Nephron (organoid): Measurements from ENCODE around the gene CYP4F22.

Experiments
- H3K27ac Mint-ChIP-seq, 3 experiments: 2 replicates each; pipeline ENCODE4 v1.8.0; 2020; ENCODE audit warnings: mixed read lengths in 3 of 3, mild to moderate bottlenecking in 2 of 3, moderate library complexity in 1 of 3
- H3K27me3 Mint-ChIP-seq: 2 replicates; pipeline ENCODE4 v1.8.0; 2021; ENCODE audit warnings: low read depth, mild to moderate bottlenecking, moderate library complexity, mixed read lengths
- H3K36me3 Mint-ChIP-seq: 2 replicates; pipeline ENCODE4 v1.8.0; 2020; ENCODE audit warnings: low read depth, mixed read lengths
- H3K4me1 Mint-ChIP-seq: 2 replicates; pipeline ENCODE4 v1.8.0; 2020; ENCODE audit warnings: mixed read lengths
- H3K4me3 Mint-ChIP-seq, 3 experiments: 2 replicates each; pipeline ENCODE4 v1.8.0; 2020; ENCODE audit warnings: mild to moderate bottlenecking in 3 of 3, mixed read lengths in 3 of 3, moderate library complexity in 2 of 3
- H3K9me3 Mint-ChIP-seq: 2 replicates; pipeline ENCODE4 v1.8.0; 2020; ENCODE audit warnings: mixed read lengths
- TF ChIP-seq, protein P1 (sequence below), 3 experiments: fragments of 200-600 bp; sonication (generic); IDR thresholded peaks; one replicate each; pipeline ENCODE4 v1.5.0; 2021; ENCODE audit warnings: antibody characterized with exemption in 3 of 3; ENCODE audit not compliant: unreplicated experiment in 3 of 3

Gene CYP4F22

DNA sequence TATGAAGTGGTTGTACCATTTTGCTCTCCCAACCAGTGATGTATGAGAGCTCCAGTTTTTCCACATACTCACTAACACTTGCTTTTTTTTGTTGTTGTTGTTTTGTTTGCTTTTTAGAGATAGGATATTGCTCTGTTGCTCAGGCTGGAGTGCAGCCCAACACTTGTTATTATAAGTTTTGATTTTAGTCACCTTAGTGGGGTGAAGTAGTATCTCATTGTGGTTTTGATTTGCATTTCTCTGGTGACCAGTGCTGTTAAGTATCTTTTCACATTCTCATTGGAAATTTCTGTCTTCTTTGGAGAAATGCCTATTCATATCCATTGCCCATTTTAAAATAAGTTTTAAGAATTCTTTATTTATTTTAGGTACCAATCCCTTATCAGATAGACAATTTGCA lies 31.3 kb downstream of the CYP4F22 start:
- TF ChIP-seq, protein P1, sequence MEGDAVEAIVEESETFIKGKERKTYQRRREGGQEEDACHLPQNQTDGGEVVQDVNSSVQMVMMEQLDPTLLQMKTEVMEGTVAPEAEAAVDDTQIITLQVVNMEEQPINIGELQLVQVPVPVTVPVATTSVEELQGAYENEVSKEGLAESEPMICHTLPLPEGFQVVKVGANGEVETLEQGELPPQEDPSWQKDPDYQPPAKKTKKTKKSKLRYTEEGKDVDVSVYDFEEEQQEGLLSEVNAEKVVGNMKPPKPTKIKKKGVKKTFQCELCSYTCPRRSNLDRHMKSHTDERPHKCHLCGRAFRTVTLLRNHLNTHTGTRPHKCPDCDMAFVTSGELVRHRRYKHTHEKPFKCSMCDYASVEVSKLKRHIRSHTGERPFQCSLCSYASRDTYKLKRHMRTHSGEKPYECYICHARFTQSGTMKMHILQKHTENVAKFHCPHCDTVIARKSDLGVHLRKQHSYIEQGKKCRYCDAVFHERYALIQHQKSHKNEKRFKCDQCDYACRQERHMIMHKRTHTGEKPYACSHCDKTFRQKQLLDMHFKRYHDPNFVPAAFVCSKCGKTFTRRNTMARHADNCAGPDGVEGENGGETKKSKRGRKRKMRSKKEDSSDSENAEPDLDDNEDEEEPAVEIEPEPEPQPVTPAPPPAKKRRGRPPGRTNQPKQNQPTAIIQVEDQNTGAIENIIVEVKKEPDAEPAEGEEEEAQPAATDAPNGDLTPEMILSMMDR (IDR thresholded peaks at IDR 0.05; ENCODE audit: unreplicated experiment in 3 of 3): no peak
- peaks cover 36% of the 10 kb centered on the region for H3K9me3 Mint-ChIP-seq
- H3K4me3 Mint-ChIP-seq: no peak overlapping the region
- no peaks in the 10 kb centered on the region for H3K36me3 Mint-ChIP-seq
- no peak overlapping the region for H3K27ac Mint-ChIP-seq
- no peaks in the 10 kb centered on the region for H3K4me1 Mint-ChIP-seq
- peaks cover 16% of the 10 kb centered on the region for H3K27me3 Mint-ChIP-seq

DNA sequence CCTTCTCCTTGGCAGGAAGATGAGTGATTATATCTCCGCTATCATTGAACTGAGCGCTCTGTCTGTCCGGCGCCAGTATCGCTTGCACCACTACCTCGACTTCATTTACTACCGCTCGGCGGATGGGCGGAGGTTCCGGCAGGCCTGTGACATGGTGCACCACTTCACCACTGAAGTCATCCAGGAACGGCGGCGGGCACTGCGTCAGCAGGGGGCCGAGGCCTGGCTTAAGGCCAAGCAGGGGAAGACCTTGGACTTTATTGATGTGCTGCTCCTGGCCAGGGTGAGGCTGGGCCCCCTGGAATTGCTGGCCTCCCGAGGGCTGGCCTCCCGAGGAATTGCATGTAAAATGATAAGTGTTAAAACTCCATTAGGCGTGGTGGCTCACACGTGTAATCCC lies 32.1 kb downstream of the CYP4F22 start:
- Mint-ChIP-seq H3K4me3 (no peak overlapping the region), H3K9me3 (peaks cover 36% of the 10 kb centered on the region), H3K36me3 (no peaks in the 10 kb centered on the region)

DNA sequence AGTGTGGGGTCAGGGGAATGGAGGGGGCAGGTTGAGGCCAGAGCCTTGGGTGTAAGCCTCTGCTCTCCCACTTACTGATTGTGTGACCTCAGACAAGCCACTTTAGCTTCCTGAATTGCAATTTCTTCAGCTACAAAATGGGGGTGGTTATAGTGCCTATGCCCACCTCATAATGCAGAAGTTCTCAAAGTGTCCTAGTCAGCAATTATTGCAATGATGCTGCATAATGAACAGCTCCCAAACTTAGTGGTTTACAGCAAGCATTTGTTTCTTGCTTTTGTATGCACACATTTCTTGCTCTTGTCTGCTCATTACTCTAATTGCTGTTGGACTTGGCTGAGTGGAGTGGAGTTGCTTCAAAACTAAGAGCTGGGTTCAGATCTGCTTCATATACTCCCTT lies 36.0 kb downstream of the CYP4F22 start:
- no peaks in the 10 kb centered on the region for H3K4me1 Mint-ChIP-seq
- no peaks in the 10 kb centered on the region for H3K36me3 Mint-ChIP-seq
- TF ChIP-seq, protein P1 (IDR thresholded peaks at IDR 0.05; ENCODE audit: unreplicated experiment in 3 of 3): no peak
- peaks cover 17% of the 10 kb centered on the region for H3K9me3 Mint-ChIP-seq
- H3K27me3 Mint-ChIP-seq: peaks cover 2% of the 10 kb centered on the region
- no peak overlapping the region for H3K27ac Mint-ChIP-seq
- no peak overlapping the region for H3K4me3 Mint-ChIP-seq

More for the DNA sequence above, 32.1 kb downstream of the CYP4F22 start:
- Mint-ChIP-seq H3K4me1 (no peaks in the 10 kb centered on the region), H3K27me3 (peaks cover 11% of the 10 kb centered on the region), H3K27ac (no peak overlapping the region)
- TF ChIP-seq, protein P1 (IDR thresholded peaks at IDR 0.05; ENCODE audit: unreplicated experiment in 3 of 3): no peak

DNA sequence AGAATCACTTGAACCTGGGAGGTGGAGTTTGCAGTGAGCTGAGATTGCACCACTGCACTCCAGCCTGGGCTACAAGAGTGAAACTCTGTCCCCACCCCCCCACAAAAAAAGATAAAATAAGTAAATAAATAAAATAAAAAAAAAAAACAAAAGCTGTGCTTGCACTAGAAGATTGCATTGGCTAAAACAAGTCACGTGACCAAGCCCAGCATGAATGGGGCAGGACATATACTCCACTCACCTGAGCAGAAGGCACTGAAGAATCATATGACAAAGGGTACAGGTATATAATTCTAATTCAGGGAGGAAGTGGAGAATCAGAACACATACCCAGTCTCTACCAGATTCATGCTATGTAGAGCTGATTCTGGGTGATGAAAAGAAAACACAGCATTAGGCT lies 36.6 kb downstream of the CYP4F22 start:
- H3K36me3 Mint-ChIP-seq: no peaks in the 10 kb centered on the region
- no peaks in the 10 kb centered on the region for H3K4me1 Mint-ChIP-seq
- no peak overlapping the region for H3K4me3 Mint-ChIP-seq
- TF ChIP-seq, protein P1 (IDR thresholded peaks at IDR 0.05; ENCODE audit: unreplicated experiment in 3 of 3): no peak
- peaks cover 4% of the 10 kb centered on the region for H3K27me3 Mint-ChIP-seq
- H3K27ac Mint-ChIP-seq: no peak overlapping the region
- peaks cover 13% of the 10 kb centered on the region for H3K9me3 Mint-ChIP-seq

DNA sequence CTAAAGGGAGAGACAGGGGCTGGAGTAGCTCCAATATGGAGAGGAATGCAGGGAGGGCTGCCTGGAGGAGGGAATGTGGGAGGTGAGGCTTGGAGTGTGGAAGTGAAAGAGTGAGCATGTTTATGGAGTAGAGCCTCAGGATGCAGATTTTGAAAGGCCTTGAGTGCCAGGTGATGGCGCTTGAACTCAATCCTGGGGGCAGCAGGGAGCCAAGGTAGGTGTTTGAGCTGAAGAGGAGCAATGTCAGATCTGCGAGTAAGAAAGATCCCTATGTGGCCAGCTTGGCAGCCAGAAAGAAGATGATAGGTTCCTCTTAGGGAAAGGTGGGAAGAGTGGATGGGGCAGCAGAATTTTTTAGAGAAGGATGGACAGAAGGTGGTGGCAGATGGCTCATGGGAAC lies 40.3 kb downstream of the CYP4F22 start:
- H3K27ac Mint-ChIP-seq: no peak overlapping the region
- no peaks in the 10 kb centered on the region for H3K4me1 Mint-ChIP-seq
- no peaks in the 10 kb centered on the region for H3K36me3 Mint-ChIP-seq

DNA sequence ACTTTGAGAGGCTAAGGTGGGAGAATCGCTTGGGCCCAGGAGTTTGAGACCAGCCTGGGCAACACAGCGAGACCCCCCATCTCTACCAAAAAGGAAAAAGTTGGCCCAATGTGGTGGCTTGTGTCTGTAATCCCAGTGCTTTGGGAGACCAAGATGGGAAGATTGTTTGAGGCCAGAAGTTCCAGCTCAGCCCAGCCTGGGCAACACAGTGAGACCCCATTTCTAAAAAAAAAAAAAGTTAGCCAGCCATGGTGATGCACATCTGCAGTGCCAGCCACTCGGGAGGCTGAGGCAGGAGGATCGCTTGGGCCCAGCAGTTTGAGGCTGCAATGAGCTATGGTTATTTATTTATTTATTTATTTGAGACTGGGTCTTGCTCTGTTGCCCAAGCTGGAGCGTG lies 41.3 kb downstream of the CYP4F22 start:
- Mint-ChIP-seq H3K36me3 (no peaks in the 10 kb centered on the region), H3K4me3 (no peak overlapping the region), H3K27ac (no peak overlapping the region), H3K4me1 (no peaks in the 10 kb centered on the region), H3K9me3 (no peaks in the 10 kb centered on the region), H3K27me3 (peaks cover 17% of the 10 kb centered on the region)
- TF ChIP-seq, protein P1 (IDR thresholded peaks at IDR 0.05; ENCODE audit: unreplicated experiment in 3 of 3): no peak

More for the DNA sequence above, 40.3 kb downstream of the CYP4F22 start:
- H3K27me3 Mint-ChIP-seq: peaks cover 11% of the 10 kb centered on the region
- H3K9me3 Mint-ChIP-seq: no peaks in the 10 kb centered on the region
- no peak overlapping the region for H3K4me3 Mint-ChIP-seq
- TF ChIP-seq, protein P1 (IDR thresholded peaks at IDR 0.05; ENCODE audit: unreplicated experiment in 3 of 3): no peak
